HG03066 (cell line): ENCODE results near the gene CST9.
"Not testable (repeated sequence)": the region's sequence is repeated elsewhere in the genome, so short reads cannot be mapped to it uniquely, and the experiment has no call there.

Source experiments
- ATAC-seq: cut with Tn5 transposase; IDR thresholded peaks from one replicate; pipeline ENCODE4 v1.9.1; 2021; ENCODE audit warnings: low read depth; ENCODE audit not compliant: unreplicated experiment

Gene CST9

DNA sequence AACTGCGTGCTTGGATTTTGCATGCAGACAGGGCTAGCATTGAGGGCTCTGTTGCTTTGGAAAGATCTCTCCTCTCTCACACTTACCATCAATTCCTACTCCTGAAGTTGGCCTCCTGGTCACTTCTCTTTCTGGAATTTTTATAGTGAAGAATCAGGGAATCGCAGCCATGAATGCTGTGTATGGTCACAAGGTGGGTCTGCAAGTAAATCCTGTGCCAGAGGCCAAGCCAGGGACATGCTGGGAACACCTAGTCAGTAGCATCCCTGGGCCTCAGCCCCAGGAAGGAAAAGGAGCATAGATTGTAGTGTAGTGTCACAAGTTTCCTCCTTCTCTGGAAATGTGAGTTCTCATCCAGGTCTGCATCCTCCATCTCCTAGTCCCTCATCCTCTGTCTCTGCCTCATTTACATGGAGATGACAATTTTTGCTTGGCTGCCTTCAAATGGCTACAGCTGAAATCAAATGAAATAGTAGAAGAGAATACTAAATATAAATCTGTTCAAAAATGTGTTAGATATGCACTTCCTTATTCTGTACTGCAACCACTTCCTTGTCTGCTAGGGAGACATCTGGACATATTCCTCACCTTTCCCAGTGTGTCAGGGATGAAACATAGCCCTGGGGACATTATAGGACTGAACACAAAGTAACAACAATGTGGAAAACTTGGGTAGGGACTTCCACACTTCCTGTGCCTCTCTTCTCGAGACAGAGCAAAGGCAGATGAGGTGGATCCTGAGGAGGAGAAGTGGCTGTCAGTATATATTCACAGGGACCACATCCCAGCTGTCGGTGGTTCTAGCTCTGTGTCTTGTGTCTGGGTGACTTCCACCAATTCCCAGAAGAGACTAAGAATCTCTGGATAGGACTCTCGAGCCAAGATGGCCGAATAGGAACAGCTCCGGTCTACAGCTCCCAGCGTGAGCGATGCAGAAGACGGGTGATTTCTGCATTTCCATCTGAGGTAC is 17.0 kb downstream of the CST9 start:
- no peak for ATAC-seq

DNA sequence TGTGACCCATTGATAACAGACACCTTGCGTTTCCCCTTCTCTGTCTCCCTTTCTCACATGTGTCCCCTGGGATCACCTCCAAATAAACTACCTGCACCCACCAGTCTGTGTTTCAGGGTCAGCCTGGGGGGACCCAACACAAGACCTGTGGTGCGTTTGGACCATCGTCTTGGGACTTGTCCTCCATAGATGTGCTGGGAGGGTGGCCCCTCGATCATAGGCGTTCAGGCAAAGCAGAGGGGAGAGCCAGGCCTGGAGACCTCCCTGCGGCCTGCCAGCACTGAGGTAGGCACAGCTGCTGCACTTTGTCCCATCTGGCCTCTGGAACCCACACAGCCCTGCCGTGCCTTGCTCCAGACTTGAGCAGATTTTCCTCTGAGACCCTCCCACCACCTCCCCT is 18.1 kb downstream of the CST9 start:
- ATAC-seq, result no peak

DNA sequence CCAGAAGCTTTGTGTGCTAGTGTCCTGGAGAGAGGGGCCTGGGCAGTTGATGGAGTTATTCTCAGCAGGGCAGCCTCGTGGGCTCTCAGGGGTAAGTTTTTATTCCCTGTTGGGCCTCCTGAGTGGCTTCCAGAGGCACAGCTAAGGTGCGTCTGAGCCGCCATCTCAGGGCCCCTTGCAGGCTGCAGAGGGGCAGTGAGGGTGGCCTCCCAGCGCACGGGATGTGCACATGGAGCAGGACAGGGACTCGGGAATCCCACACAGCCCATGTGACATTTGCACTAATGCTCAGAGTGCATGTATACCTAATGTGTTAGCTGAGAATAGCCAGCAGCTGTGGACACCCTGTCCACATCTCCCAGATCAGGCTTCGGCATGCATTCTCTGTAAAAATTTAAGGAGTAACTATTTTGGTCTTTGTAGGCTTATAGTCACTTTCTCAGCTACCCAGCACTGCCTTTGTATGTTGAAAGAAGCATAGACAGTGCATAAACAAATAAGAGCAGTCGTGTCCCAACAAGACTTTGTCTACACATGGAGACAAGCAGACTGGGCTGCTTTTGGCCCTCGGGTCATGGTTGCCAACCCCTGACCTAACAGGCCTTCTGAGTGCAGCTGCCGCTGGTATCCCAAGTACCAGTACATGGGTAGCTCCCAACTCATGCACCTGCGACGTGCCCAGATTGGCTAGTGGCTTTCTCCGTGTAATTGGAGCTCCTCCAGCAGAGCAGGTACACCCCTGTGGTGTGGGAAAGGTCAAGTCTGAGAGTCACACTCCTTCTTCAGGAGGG is 18.8 kb downstream of the CST9 start:
- no peak for ATAC-seq

DNA sequence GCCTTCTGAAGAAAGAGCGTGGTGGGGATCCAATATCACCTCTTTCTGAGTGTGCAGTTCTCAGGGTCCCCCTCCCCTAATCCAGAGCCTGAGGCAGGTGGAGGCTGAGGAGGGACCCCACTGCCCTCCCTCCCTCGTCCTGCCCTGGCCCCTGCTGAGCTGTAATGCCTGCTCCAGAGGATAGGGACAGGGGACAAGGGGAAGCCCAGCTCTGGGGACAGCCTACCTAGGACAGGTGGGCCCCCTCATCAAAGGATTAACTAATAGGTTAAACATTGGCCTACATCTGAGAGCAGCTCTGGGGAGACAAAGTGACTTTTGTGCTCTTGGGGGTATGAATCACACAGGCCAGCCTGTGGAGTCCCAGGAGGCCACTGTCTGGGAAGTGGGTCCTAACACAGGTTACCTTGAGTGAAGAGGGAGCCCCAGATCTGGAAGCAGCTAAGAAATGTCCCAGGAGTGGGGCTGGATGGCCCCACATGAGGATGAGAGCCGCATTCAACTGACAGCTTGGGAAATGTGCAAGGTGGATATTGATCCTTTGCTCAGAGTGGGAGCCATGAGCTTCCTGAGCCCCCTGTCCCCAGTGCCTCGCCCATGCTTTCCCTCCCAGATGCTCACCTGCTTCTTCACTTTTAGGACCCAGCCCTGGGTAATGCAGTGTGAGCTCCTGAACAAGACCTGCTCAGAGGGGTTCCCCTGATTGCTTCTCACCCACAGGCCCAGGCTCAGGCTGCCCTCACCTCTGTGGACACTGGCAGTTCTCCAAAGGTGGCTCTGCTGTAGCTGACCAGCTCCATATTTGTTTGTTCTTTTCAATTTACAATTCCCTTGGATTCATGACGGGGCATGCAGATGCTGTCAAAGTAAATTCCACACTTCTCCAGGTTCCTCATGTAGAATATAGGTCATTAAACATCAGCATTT is 19.6 kb downstream of the CST9 start:
- ATAC-seq, result no peak

DNA sequence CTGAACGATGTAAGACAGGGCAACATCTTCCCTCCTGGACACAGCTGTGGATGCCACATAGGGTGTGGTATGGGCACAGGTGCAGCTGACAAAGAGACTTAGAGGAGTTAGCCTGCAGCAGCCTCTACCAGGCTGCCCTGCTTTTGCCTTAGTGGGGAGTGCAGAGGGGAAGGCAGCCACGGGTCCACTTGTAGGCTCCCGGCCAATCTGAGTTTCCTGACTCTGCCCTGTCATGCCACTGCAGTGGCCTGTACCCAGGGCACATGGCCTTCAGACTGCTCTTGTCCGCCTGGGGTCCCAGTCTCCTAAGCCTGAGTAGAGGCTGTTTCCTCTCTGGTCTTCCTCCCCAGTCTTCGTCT is 20.3 kb downstream of the CST9 start:
- no peak for ATAC-seq

DNA sequence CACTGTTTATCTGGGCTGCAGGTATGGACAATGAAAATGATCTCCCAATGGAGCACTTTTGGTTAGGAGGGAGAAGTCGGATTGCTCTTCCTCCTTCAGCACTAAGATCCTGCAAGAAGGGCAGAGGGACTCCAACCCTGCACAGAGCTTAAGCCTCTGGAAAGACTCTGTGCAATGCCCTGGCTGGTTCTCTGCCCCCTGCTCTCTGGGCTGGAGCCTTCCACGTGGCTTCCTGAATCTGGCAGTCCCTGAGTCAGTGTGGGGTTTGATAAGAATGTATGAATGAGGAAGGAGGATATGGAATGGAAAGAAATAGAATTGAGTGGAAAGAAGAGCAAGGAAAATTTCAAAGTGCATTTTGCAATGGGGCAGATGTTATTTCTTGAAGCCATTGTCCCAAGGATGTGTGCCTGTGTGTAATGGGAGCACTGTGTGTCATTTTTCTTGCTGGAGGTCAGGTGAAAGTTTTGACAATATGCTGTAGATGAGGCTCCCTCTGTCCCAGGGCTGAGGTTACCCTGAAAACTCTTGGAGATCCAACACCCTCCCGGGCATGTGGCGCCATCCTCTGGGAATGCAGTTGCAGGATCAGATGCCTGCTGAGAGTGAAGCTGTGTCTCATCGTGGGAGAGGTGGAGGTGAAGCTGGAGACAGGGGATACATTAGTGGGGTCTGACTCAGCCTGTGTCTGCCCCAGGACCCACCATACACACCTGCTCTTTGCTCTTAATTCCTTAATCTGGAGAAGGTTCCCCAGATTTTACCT is 21.1 kb downstream of the CST9 start:
- ATAC-seq, result no peak

DNA sequence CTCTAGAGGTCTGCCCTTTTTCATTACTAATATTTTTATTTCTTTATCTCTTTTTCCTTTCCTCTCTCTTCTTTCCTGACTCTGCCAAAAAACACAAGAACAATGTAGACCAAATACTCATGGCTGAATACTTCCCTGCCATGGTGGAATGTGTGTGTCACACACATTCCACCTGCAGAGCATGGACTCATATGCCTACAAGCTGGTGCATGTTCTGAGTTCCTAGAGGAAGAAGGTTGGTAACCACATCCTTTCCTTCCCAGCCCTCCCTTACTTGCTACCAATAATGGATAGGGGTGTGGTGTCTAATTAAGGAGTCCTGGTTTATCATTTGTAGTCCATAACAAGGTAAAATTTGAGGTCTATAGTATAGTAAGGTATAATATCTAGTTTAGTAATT is 22.2 kb downstream of the CST9 start:
- no peak for ATAC-seq

DNA sequence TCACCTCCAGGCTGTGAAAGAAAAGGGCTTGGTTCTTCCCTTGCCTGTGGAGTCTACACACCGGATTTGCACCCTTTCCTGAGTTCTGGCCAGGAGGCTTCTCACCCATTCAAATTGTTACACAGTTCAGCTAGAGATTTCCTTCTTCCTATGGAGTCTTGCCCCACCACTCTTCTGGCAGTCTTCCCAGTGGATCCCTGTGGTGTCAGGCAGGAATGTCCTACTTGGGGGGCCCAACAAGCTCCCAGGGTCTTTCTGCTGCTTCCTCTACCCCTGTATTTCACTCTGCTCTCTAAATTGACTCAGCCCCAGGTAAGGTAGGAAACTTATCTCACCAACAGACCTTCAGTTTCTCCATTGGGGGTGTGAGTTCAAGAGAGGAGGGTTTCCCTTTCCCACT is 23.4 kb downstream of the CST9 start:
- no peak for ATAC-seq

DNA sequence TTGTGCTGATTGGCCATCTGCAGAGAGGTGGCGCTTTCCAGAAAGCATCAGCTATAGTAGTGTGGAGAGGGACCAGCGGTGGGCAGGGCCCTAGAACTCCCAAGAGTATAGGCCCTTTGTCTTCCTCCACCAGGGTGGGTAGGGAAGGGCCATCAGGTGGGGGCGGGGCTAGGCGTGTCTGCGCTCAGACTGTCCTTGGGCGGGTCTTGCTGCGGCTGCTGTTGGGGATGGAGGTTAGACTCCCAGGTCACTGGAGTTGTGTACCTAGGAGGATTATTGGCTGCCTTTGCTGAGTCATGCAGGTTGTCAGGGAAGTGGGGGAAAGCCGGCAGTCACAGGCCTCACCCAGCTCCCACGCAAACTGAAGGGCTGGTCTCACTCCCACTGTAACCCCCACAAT is 23.9 kb downstream of the CST9 start:
- not testable (repeated sequence) for ATAC-seq

DNA sequence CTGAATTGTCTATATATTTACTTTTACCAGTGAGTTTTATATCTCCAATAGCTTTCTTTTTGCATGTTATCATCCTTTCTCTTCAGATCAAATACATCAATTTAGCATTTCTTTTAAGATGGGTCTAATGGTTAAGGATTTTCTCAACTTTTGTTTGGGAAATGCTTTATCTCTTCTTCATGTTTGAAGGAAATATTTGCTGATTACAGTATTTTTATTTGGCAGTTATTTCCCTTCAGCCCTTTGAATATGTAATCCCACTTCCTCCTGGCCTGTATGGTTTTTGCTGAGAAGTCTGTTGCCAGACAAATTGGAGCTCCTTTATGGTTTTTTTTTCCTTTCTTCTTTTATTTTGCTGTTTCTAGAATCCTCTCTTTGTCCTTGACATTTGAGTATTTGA is 30.7 kb downstream of the CST9 start:
- ATAC-seq, result no peak

DNA sequence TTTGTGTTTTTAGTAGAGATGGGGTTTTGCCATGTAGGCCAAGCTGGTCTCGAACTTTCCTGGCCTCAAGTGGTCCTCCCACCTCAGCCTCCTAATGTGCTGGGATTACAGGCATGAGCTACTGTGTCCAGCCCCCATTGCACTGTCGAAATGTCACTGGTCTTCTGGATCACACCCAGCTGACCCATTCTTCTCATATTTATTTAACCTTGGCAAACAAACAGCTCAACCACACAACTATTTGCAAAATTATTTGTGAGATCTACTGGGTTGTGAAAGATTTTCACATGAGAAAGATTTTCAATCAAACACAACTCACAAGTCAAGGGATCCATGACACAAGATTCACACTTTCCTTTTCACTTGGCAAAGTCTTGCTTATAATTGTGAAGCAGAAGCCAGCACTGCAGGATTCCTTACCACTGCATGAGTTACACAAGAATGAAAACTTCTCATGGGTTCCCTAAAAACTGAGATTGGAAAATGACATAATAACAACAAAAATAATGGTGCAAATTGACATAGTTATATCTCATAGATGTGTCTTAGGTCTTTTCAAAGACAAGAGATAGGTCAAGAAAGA is 35.4 kb downstream of the CST9 start:
- ATAC-seq, result no peak

DNA sequence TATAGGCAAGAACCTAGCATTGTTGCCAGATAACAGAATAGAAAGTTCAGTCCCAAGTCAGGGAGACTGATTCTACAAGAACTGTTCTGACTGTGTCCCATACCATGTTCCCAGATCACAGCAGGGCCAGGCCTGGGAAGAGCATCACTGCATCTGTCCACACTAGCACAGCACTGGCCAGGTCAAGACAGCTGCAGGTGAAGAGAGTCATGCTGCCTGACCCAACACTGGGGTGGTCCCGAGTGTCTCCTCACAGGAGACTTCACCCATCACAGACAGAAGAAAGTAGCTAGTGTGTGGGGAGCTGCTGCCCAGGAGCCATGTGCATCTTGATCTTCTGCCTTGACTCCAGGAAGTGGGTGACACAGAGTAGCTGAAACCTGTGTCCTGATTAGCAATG is 36.1 kb downstream of the CST9 start:
- no peak for ATAC-seq

DNA sequence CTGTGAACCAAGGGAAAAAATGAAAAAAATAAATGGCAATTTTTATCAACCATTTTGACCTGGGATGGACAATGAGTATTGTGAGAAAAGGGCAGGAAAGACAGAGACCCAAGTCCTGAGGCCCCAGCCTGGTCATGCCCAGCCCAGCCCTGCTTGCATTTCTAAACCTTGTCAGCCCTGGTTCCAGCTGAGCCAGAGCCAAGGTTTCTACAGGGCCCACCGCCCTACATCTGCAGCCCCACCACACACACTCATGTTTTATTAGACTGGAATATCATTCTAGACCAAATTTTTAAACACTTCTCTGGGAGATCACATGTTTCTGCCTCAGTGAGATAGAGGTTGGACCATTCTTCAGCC is 36.8 kb downstream of the CST9 start:
- ATAC-seq, result no peak

DNA sequence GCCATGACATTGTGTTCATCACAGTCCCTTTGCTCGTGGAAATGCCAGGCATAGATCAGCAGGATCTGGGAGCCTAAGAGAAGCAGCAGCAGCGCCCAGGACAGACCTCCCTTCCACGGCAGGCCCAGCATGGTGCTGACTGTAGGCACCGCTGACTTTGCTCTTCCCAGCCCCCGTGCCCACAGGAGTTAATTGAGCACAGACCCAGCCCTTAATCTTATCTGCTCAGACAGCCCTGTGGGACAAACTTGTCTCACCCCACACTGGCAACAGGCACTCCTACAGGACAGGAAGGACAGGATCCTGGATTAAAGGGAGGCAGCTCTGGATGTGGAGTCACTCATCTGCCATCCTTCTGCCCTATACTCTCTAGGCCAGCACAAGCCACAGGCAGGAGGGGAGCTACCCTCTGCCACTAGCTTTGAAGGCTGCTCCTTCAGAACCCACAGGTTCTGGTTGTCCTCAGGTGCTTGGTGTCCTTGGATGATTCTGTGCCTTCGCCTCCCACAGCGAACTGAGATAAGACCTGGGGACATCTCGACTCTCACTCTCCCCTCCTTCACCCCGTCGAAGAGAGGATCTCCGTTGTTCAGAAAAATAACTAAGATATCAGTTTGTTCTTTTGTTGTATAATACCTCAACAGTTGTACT is 37.3 kb downstream of the CST9 start, which contains the start of gene CST9L:
Gene CST9L, minus strand, starts transcription at position 165 of the 651 bp plus-strand sequence. Its CDS starts 34 bp downstream, at position 131.
- ATAC-seq, result no peak

DNA sequence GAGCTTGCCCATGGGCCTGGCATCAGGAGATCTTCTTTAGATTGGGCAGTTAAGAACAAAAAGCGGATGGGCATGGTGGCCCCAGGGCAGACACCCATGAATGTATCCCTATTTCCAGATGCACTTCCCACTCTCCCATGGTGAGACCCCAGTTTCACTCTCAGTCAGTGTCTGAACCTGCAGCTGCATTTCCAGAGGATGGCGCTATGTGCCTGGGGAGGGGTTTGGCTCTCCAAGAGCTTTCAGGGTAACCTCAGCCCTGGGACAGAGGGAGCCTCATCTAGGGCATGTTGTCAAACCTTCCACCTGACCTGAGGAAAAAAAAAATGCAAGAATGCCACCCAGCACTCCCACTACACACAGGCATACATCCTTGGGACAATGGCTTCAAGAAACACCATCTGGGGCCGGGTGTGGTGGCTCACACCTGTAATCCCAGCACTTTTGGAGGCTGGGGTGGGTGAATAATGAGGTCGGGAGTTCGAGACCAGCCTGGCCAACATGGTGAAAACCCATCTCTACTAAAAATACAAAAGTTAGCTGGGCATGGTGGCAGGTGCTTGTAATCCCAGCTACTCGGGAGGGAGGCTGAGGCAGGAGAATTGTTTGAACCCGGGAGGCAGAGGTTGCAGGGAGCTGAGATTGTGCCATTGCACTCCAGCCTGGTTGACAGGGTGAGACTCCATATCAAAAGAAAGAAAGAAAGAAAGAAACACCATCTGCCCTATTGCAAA is 39.4 kb downstream of the CST9 start:
- ATAC-seq, result no peak

DNA sequence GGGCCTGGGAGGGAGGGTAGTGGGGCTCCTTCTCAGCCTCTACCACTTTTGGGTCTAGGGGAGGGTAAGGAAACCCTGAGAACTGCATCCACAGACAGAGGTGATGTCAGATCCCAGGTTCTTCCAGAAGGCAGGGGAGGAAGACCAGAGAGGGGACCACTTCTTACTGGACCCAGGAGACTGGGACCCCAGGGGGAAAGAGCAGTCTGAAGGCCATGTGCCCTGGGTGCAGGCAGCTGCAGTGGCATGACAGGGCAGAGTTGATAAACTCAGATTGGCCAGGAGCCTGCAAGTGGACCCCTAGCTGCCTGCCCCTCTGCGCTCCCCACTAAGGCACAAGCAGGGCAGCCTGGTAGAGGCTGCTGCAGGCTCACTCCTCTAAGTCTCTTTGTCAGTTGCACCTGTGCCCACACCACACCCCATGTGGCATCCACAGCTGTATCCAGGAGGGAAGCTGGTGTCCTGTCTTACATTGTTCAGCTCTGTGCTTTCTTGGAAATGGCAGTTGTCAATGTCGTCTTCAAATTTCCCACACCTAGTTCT is 40.1 kb downstream of the CST9 start:
- no peak for ATAC-seq

DNA sequence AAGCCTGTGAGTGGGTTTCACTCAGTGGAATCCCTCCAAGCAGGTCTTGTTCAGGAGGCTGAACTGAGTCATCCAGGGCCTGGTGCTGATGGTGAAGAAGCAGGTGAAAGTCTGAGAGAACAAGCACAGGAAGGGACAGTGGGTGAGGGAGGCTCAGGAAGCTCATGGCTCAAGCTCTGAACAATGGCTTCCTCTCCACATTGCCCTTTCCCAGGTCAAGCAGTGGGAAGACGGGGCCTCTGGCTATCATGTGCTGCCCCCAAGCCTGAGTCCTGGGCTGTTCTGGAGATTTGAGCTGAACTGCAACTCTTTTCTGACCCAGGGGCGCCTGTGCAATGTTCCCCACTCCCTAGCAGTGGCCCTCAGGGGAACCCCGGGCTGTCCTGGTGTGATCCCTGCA is 40.8 kb downstream of the CST9 start:
- ATAC-seq, result no peak

DNA sequence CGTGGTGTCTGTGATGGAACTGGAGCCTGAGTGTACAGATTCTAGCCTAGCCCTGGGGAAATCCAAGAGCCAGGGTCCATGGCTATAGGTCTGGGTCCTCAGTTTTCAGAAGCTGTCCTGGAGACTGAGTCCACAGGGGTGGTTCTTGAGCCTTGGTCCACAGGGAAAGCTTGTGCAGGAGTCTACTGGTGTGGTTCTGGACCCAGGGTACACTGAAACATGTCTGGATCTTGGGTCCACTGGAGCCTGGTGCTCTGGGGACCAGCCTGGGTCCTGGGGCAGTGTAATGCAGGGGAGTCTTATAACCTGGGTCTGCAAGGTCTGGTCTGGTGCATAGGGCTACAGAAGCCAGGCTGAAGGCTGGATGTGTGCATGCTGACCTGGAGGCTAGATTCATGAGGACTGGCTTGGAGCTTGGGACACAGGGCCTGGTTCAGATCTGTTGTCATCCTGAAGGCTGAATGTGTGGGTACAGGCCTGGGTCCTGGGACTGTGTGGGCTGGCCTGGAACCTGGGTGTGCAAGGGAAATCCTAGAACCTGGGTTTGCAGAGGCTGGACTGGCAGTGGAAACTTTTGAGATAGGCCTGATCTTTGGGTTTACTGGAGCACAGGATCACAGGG is 42.9 kb downstream of the CST9 start:
- ATAC-seq, result no peak
